Kidney tubule cell (primary cell): ENCODE results near the gene KLHL29.

Source experiments
- DNase-seq: peaks from one replicate; pipeline ENCODE4 v3.0.0-alpha.2; 2018; ENCODE audit warnings: low spot score

KLHL29 gene

DNA sequence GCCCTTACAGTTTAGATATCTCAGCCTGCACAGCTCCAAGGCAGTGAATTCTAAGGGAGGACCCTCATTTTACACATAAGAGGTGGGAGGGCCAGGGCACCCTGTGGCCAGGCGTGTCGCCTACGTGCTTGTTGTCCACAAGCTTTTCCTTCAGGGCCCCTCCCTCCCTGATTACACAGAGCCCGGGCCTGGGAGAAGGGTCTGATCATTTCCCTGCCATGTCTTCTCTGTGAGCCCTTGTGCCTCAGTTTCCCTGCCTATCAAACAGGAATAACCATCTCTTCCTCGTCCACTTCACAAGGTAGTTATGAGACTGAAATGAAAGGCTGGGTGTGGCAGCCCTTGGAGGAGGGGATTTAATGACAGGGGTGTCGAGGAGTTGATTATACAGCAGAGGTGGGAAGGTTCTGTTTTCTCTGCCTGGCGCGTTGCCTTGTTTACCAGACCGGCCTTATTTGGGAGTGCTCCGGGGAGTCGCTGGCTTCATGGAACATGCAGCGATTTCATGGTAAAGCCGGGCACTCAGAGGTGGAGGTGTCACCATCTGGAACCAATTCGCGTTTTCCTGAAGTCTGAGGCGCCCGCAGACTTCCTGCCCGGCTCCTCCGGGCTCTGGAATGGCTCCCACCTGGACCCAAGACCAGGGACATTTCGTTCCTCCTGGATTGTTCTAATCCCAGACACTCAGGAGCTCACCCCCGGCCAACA is 208.9 kb downstream of the KLHL29 start:
- no peak for DNase-seq

DNA sequence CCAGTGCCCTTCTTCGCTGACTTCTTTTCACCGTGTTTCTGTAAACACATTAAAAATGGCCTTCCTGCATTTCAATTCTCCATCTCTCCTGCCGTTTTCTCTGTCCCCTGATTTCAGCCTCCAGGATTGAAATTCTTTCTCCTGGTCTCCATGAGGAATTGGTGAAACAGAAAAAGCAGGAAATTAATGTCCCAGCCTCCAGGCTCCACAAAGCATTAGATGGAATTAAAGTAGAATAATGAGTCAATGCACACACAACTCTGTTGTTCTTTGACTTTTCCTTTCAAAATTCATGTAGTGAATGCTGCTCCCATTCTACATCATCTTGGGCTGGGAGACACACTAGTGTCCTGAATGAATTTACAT is 209.5 kb downstream of the KLHL29 start:
- no peak for DNase-seq

DNA sequence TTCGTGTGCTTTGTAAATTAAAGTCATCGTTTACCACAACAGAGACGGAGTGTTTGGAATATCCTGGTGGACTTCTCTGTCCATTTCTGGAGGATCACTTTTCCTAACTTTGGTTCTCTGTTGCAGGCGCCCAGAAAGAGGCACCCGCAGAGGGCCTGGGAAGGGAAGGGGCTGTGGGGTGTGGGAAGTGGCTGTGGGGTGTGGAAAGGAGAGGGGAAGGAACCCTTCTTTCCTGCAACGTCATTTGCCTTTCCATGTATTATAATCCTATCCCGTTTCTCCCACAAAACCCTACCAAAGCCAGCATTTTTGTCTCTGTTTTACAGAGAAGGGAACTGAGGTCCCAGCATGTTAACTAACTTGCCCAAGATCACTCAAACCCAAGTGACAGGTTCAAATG is 210.0 kb downstream of the KLHL29 start:
- DNase-seq: no peak

DNA sequence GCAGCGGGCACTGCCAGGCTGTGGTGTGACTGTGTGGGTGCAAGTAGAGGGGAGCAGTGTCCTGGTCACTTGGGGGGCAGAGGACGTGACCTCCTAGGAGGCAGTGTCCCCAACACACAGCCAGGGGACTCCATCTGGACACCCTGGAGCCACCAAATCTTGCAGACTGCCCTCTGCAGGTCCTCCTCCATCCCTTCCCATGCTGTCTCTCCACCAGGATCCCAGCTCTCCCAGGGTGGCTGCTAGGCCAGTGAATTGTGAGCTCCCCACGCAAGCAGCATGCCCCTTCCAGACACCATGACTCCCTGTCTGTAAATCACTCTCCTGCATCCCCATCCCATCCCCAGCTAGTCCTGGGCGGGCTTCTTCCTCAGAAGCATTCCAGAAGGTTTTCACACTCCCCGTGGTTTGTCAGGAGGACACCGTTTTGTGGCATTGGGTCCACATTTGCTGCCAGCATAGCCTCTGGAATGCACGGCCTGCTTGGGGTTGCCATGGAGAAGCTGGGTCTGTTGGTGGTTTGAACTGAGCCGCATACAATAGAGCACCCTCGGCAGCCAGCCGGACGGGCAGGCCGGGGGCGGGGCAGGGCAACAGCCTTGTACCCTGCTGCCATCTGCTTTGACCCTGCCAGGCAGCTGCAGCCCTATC is 210.7 kb downstream of the KLHL29 start:
- DNase-seq: peak; percentile 76

DNA sequence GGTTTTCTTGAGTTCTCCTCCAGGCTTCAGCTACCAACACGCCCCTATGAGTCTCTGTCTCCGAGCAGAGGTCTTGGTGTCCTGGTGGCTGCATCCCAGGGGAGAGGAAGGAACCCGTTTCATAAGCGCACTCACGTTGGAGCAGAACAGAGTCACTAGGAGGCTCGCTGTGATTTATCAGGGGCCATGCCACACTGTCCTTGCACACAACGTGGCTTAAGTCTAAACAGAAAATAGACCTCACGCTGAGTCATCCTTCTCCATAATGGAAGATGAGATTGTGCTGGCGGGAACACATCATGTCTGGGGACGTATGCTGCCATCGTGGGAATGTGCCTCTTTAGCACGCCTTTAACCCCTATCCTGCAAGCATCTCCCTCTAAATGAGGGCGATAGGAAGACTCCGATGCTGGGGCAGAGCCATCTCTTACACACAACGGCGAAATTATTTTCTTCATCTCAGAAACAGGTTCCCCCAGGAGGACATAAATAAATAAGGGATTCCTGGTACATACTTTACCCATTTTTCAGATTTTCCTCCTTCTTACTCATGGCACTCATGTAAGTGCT is 211.4 kb downstream of the KLHL29 start:
- DNase-seq: no peak

DNA sequence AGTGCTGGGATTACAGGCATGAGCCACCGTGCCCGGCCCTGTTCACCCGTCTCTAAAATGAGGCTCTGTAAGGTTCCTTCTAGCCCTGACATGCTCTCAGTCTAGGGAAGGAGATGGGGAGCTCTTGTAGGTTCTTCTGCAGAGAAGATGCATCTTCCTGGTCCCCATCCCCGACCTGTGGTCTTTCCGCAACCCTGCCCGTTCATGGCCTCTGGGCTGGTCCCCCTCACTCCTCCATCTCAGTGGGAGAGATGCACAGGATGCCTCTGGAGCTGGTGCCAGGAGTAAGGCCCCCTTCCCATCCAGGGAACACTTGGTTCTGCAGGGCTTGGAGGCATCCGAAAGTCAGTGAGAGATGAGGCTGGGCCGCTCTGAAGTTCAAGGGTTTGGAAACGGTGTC is 212.7 kb downstream of the KLHL29 start:
- no peak for DNase-seq

DNA sequence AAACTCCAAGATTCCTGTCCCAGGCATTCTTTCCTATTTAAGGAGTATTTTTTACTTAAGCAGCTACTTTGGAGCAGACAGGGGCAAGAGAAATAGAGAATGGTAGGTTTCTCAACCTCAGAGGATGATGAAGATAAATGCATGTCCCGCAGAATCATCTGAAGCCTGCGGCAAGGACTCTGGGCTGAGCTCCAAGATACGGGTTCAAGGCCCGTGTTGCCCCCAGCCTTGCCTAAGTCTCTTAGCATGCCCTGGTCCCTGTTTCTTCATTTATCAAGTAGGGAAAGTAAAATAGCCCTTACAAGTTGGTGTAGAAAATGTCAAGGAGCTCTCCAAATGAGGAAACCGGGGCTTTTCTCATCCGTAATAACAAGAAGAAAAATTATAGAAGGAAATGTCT is 214.0 kb downstream of the KLHL29 start:
- no peak for DNase-seq

DNA sequence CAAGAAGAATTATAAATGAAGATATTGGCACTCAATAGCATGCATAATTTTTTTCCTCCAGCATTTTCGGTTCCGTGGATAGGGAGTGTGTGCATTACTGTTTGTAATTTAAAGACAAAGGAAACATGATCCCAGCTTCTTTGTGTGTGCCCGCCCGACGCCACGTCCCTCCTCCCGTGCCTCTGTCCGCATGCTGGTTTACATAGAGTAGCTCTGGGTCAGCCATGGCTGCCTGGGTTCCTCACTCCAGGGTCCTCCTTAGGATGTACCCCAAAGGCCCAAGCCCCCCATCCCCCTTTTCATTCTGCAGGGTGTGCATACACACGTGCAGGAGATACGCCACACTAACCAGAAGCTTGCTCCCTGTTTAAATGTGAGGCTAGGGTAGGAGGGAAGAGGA is 214.7 kb downstream of the KLHL29 start:
- no peak for DNase-seq

DNA sequence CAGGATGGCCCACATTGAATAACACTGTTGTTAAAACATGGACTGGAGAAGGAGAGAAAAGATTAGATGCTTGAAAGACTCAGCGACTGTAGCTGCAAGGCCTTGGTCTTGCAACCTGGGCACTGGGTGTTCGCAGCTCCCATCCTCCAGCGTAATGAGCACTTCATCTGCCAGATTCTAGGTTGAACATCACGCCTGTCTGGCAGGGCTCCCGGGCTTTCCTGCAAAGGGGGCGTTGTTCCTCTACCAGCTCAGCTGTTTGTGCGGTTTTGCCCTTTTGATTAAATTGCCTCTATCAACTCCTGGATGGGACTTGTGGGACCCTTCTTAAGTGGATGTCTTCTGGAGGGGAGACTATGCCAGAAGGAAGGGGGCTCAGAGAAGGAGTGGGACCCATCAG is 215.4 kb downstream of the KLHL29 start:
- no peak for DNase-seq

DNA sequence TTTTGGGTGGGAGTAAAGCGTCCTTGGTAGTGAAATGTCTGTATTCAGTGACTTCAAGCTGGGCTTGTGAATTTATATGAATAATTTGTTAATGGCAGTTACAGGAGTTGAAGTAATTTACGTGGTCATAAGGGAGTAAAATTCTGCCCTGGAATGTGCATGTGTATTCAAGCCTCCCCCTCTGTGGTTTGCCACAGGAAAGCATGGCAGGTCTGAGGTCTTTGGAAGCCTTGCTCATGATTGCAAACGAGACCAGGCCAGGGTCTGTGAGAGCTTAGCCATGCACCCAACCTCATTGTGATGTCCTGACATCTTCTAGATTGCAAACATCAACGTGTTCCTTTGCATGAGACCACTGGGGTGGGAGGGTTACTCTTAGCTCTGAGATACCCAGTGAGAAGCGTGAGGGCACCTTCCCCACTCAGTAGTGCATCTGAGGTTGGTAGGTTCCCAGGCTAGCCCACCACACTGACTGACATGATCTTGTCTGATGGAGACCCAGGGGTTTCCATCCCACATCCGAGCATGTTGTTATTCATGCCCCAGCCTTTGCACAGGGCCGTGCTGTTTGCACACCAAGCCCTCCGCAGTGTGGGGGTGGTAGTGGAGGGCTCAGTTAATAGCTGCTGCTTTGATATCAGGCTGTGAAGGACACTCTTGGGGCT is 216.5 kb downstream of the KLHL29 start:
- no peak for DNase-seq

DNA sequence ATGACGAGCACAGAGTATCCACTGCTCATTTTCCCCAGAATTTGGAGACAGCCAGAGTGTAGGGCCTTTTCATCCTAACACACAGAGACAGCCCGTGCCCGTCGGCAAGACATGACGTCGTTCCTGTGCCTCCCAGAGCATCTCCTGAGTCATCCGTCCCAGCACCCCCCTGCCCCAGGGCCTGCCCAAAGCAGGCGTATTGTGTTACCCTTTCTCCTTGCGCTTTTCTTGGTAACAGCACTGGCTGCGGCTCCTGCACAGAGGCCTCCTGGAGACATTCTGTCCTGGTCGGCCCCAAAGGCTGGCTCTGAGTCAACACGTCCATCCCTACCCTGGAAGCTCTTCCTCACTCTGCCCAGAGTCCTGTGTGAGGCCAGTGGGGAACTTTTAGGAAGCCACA is 217.1 kb downstream of the KLHL29 start:
- no peak for DNase-seq

DNA sequence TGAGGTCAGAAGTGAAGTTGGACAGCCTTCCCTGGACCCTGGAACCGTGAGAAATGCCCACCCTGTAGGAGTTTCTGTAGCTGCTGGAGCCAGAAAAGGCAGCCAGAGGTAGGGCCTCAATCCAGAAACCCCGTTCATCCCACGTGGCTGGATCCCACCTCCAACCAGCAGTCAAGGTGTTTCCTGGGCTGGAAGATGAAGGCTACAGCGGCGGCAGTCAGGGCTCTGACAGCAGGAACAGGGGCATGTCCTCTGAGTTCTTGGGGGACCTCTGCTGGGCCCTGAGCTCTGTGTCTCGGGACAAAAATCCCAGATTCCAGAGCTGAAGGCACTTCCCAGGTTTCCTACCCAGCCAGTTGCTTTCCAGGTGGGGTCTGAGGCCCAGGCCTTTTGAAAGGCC is 218.2 kb downstream of the KLHL29 start:
- DNase-seq: no peak

DNA sequence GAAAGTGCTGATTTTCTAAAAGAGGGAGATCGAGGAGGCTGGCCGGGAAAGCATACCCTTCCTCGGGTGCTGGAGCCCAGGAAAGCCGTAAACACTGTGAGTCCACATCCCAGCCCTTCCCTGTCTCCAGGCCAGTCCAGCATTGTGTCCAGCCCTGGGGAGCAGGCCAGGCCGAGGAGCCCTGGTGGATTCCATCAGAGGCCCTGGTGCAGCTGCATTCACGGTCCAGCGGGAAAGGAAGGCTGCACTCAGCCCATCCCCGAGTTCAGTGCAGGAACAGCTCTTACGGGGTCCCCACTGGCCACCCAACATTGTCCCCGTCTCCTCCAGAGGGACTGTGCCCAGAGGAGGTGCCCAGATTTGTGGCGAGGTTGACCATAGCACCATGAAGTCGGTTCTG is 218.6 kb downstream of the KLHL29 start:
- DNase-seq: no peak

DNA sequence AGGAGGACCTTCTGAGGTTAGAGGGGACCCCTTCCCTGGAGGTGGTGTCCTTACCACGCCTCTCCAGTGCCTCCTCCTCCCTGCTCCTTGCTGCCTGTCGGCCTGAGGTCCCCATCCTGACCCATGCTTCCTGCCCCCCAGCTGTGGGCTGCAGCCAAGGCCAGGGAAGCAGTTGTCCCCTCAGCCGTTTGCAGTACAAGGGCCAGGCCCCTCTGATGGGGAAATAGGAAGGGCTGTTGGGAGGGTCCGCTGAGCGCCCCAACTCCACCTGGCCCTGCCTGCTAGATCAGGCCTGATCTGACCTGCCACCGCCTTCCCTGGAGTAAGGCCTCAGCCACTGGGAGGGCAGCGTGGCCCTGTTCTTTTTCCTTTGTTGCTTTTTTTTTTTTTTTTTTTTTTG is 219.8 kb downstream of the KLHL29 start:
- no peak for DNase-seq

DNA sequence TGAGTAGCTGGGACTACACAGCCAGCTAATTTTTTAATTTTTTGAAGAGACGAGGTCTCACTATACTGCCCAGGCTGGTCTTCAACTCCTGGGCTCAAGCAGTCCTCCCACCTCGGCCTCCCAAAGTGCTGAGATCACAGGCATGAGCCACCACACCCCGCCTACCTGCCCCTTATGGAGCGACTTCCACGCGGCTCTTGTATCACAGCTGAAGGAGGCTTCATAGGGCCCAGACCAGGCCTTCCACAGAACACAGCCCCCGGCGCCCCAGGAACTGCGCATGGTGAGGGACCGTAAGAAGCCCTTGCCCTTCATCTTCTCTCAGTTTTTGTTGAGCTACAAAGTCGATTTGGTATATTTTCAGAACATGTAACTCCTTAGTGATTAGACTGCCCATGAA is 220.3 kb downstream of the KLHL29 start:
- DNase-seq: no peak

DNA sequence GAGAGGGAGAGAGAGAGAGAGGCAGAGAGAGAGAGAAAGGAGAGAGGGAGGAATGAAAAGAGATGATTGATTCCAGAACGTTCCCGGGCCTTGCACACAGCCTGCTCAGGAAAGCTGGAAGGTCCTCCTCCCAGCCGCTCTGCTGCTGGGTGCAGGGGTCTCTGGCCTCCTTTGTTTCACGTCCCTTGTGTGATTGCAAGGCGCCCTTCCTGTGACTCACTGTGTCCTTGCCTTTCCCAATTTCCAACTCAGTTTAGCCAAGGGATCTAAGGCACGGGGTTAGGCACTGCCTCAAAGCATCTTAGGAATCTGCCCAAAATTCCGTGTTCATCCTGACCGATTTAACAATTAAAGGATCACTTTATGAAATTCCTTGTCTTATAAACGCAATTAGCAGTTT is 221.2 kb downstream of the KLHL29 start:
- no peak for DNase-seq

DNA sequence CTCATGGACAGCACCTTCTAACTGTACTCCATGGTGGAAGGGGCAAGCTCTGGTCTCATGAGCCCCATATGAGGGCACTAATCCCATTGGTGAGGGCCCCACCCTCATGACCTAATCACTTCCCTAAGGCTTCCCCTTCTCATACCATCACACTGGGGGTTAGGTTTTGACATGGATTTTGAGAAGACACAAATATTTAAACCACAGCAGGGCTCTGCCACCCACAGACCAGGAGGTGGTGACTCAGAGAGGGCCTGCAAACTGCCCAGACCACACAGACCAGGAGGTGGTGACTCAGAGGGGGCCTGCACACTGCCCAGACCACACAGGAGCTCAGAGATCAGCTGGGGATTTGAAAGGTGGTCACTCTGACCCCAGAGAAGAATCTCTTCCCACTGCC is 222.0 kb downstream of the KLHL29 start:
- peak; percentile 93 for DNase-seq

DNA sequence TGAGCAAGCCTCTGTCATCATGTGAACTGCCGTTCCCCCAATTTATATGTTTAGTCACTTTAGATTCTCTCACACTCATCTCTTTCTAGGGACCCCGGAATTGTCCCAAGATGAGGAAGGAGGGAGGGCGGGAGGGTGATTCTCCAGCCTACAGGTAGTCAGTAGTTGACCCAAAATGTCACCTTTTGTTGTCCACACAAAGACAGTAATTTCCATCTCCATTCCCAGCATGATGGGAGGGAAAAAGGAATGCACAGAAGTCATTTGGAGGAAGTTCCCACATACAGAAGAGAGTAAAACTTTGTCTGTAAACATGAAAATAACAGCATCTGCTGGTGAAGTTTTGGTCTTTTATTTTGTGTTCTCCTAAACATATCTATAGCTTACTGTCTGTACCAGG is 222.9 kb downstream of the KLHL29 start:
- DNase-seq: no peak

DNA sequence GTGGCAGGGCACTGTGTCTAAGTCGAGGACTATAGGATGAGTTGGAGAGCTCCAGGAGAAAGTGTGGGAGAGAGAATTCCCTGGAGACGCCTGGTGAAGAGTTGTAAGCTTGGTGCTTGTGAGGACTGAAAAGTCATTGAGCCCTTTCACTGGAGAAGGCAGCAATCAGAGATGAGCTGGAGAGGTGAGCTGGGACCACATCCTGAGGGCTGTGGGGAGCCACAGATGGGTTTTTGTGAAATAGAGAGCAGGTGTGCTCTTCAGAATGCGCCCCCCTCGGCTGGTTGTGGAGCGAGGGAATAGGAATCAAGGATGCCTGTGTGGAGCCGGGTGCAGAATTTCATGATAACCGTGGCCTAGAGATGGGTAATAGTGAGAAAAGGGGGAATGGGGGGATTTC is 224.3 kb downstream of the KLHL29 start:
- no peak for DNase-seq

DNA sequence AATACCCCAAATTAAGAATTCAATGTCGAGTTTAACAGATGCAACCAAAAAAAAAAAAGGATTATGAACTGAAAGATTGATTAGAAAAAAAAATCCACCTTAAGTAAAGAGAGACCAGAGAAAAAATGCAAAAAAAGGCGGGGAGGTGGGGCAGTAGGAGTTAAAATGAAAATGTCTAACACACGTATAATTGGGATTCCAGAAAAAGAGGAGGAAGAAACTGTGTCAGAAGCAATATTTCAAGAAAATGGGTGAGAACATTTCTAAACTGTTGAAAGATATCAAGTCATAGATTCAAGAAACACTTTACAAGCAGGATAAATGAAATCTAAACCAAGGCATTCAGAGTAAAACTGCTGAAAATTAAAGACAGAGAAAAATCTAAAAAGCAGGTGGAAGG is 226.9 kb downstream of the KLHL29 start:
- DNase-seq: no peak

DNA sequence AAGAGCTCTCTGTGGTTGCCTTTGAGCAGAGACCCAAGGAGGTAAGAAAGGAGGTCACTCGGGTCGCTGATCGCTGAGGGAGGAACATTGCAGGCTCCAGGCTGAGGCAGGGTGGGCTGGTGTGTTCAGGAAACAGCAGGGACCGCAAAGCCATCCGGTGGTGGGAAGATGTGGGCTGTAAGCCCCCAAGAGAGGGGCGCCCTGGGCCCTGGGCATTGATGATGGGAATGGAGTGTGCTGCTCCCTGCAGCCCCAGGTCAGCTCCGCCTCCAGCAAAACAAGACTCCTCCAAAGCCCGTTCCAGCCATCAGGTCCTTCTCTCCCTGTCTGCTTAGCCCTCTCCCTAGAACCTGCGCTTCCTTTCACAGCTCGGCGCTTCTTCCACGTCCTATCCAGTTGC is 229.7 kb downstream of the KLHL29 start:
- DNase-seq: no peak

DNA sequence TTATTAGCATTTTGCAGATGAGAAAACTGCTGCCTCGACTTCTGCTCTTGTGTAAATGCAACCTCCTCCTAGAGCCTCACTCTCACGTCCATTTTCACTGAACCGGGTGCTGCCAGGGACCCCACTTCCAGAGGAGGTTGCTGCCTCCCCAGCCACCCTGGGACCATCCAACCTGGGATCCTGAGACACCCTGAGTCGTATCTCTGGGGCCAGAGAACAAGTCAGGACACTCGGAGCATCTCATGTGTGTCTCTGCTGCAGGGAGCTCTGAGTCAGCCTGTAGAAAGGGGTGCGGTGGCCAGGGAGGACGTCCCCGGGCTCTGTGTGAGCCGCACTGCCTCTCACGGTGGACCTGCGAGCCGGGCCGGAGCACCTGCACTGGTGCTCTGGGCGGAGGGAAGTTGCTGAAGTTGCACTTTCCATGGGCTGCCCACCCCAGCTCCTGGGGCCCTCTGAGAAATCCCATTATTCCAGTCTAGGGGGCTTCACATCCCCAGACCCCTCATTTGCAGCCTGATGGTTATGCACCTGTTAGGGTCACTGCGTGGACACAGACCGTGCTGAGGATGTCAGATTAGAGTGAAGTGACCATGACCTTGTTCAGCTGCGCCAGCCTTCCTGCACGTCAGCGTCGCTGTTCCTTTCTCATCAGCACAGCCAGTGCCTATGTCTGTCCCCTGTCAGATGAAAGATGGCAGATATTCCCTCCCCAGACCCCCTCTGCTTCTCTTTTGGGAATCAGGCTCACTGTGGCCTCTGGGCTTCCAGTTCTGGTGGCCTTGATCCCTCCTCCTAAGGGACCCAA is 230.4 kb downstream of the KLHL29 start:
- DNase-seq: no peak

DNA sequence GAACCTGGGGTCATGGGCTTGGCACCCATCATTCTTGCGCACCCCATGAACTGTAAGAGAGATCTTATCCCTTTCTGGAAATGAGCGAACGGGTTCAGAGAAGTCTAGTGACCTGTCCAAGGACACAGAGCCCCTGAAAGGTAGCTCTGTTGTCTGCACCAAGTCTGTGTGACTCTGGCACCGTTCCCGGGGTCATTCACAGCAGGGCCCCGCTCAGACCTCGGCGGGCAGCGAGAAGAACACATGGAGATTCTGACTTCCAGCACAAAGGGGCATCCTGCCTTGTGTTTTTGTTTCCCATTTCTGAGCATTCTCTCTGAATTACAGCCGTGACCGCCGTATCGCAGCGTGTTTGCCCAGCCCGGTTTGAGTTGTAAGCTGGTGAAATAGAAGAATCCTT is 231.7 kb downstream of the KLHL29 start:
- DNase-seq: no peak
